DOHH2 (cell line): Measurements from ENCODE around the gene CPED1.
"Not testable (repeated sequence)": the region's sequence is repeated elsewhere in the genome, so short reads cannot be mapped to it uniquely, and the experiment has no call there.

Experiments
- H3F3A ChIP-seq: fragments of 200-600 bp; sonication (generic), shearing (Covaris generic); 2 replicates; pipeline ENCODE4 v1.6.0; 2016; ENCODE audit warnings: antibody characterized with exemption, mild to moderate bottlenecking; ENCODE audit not compliant: control insufficient read depth, insufficient read depth
- H3K27ac ChIP-seq: fragments of 200-600 bp; sonication (generic); 2 replicates; pipeline ENCODE4 v1.5.1; 2014; ENCODE audit warnings: low read depth, mild to moderate bottlenecking, low read length, moderate library complexity
- H3K27me3 ChIP-seq: fragments of 200-600 bp; sonication (generic); 2 replicates; pipeline ENCODE4 v1.6.1; 2014; ENCODE audit warnings: mild to moderate bottlenecking, low read length, mixed read lengths; ENCODE audit not compliant: control insufficient read depth
- H3K36me3 ChIP-seq: fragments of 200-600 bp; sonication (generic); 2 replicates; pipeline ENCODE4 v1.6.1; 2014; ENCODE audit warnings: mild to moderate bottlenecking, low read length, moderate library complexity, mixed read lengths; ENCODE audit not compliant: control insufficient read depth
- H3K4me1 ChIP-seq: fragments of 200-600 bp; sonication (generic); 2 replicates; pipeline ENCODE4 v1.6.1; 2014; ENCODE audit warnings: mild to moderate bottlenecking, low read length, mixed read lengths; ENCODE audit not compliant: control insufficient read depth
- H3K4me2 ChIP-seq: fragments of 200-600 bp; sonication (generic); 2 replicates; pipeline ENCODE4 v1.6.0; 2014; ENCODE audit warnings: mild to moderate bottlenecking, low read length, moderate library complexity
- H3K4me3 ChIP-seq: fragments of 200-600 bp; sonication (generic); 2 replicates; pipeline ENCODE4 v1.5.1; 2014; ENCODE audit warnings: mild to moderate bottlenecking, low read length, mixed read lengths
- H3K79me2 ChIP-seq: fragments of 200-600 bp; sonication (generic); 2 replicates; pipeline ENCODE4 v1.6.1; 2014; ENCODE audit warnings: mild to moderate bottlenecking, low read length, mixed read lengths; ENCODE audit not compliant: control insufficient read depth
- H3K9me2 ChIP-seq: fragments of 200-600 bp; sonication (generic); replicated peaks from 2 replicates; pipeline ENCODE4 v1.6.1; 2014; ENCODE audit warnings: mild to moderate bottlenecking, low read length, mixed read lengths; ENCODE audit not compliant: control insufficient read depth
- H3K9me3 ChIP-seq: fragments of 200-600 bp; sonication (generic); 2 replicates; pipeline ENCODE4 v1.6.1; 2014; ENCODE audit warnings: antibody characterized with exemption, low read length, mixed read lengths; ENCODE audit not compliant: control insufficient read depth, insufficient read depth
- H4K20me1 ChIP-seq: fragments of 200-600 bp; sonication (generic); 2 replicates; pipeline ENCODE4 v1.6.0; 2014; ENCODE audit warnings: low read depth, mild to moderate bottlenecking, antibody characterized with exemption, low read length, moderate library complexity; ENCODE audit not compliant: control insufficient read depth, insufficient read depth
- CTCF ChIP-seq: fragments of 200-600 bp; sonication (generic); IDR thresholded peaks from one replicate; pipeline ENCODE4 v1.5.1; 2014; ENCODE audit warnings: antibody characterized with exemption, mild to moderate bottlenecking, low read depth, low read length; ENCODE audit not compliant: poor library complexity, severe bottlenecking
- EZH2phosphoT487 ChIP-seq: fragments of 200-600 bp; sonication (generic); IDR thresholded peaks from 2 replicates; pipeline ENCODE4 v1.6.1; 2017; ENCODE audit warnings: borderline replicate concordance, mild to moderate bottlenecking, antibody characterized with exemption, low read length, moderate library complexity, mixed read lengths

Gene CPED1

GRCh38 chr7:120981888-120982615, 6.5 kb upstream of the CPED1 start:
- Histone ChIP-seq H3K27ac (no peak overlapping the region), H3K4me1 (no peaks in the 10 kb centered on the region), H3K4me2 (no peak overlapping the region), H3F3A (peaks cover 4% of the 10 kb centered on the region; the same call in 1 of the 2 replicates), H3K4me3 (no peak overlapping the region), H3K79me2 (no peaks in the 10 kb centered on the region), H3K36me3 (no peaks in the 10 kb centered on the region), H3K27me3 (peaks cover 6% of the 10 kb centered on the region; the same call in 1 of the 2 replicates), H3K9me2 (no peaks in the 10 kb centered on the region), H4K20me1 (no peaks in the 10 kb centered on the region), H3K9me3 (no peaks in the 10 kb centered on the region)
- TF ChIP-seq EZH2phosphoT487 (no peak), CTCF (no peak)

DNA sequence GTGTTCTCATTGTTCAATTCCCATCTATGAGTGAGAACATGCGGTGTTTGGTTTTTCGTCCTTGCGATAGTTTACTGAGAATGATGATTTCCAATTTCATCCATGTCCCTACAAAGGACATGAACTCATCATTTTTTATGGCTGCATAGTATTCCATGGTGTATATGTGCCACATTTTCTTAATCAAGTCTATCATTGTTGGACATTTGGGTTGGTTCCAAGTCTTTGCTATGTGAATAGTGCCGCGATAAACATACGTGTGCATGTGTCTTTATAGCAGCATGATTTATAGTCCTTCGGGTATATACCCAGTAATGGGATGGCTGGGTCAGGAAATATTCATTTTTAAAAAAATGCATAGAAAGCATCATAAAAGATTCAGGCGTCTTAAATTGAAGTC, 4.9 kb upstream of the CPED1 start:
- H3K27ac ChIP-seq, H3K9me2 ChIP-seq: not testable (repeated sequence)
- H3K27me3 ChIP-seq, result peaks cover 15% of the 10 kb centered on the region

DNA sequence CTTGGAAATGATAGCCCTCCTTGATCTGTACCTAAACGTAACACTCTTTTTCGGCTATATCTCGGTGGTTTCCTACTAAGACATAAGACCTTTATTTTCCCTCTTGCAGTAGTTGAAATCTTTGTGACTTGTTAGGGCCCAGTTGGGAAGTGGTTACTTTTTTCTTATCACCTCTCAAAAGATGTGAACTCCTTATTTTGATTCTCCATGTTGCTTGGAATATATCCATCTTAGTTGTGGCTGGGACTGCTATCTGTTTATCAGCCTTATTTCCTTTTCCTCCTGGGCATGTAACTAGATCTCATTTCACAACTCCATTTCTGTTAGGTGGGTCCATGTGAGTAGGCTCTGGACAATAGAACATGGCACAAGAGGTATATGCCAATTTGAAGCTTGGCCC, 4.1 kb upstream of the CPED1 start:
- H3K4me2 ChIP-seq, result no peak overlapping the region

More for the DNA sequence above, 4.9 kb upstream of the CPED1 start:
- not testable (repeated sequence) for H3K36me3 ChIP-seq, H4K20me1 ChIP-seq, H3K79me2 ChIP-seq, H3K4me2 ChIP-seq, H3K4me3 ChIP-seq, H3K9me3 ChIP-seq, H3K4me1 ChIP-seq, H3F3A ChIP-seq

More for the DNA sequence above, 4.1 kb upstream of the CPED1 start:
- no peak for TF ChIP-seq EZH2phosphoT487
- no peak for TF ChIP-seq CTCF
- Histone ChIP-seq H3K9me3 (no peaks in the 10 kb centered on the region), H3K36me3 (no peaks in the 10 kb centered on the region), H3K9me2 (no peaks in the 10 kb centered on the region), H3F3A (peaks cover 4% of the 10 kb centered on the region; the same call in 1 of the 2 replicates), H3K27ac (no peak overlapping the region), H4K20me1 (no peaks in the 10 kb centered on the region), H3K27me3 (peaks cover 23% of the 10 kb centered on the region), H3K79me2 (no peaks in the 10 kb centered on the region), H3K4me3 (no peak overlapping the region), H3K4me1 (peaks cover 18% of the 10 kb centered on the region)
